ENCODE data around the gene TTC9. TPM values are rescaled to one million over a fixed set of nuclear protein-coding genes. Genes with fewer than 3 reads are reported as not detected.

Gene TTC9
- total RNA-seq, 1 experiment from 2014 or later: 0.49 TPM

DNA sequence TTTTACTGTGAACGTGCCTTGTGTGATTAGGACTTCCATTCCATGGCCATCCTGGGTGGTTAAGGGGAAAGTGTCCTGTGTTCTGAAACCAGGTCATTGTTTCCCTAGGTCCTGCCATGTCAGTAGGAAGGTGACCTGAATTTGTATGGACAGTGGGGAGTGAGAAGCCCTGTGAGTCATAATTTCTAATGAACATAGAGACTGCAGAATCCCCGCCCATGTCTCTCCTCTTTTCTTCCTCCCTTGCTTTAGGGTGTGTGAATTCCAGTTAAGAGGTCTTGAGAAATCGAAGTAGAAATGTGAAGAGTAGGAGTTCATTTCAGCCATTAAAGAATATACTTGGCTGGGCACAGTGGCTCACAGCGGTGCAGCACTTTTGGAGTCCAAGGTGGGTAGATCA, 8.1 kb downstream of the TTC9 start:
- ChIA-PET POLR2A (no interaction called here), CTCF (no interaction called here)
- H3K27ac ChIP-seq (ENCODE audit: low read length): no peak overlapping the region
- DNase-seq (ENCODE audit: low read depth, low spot score) (no peak), ATAC-seq (no peak)
- in situ Hi-C loops (cut with HindIII; ENCODE audit: low pct_unique_long_range_greater_than_20kb, low sequenced_read_pairs) (no loop called here), intact Hi-C loops (cut with micrococcal nuclease; ENCODE audit: unreplicated experiment) (no loop called here)
- H3K4me3 ChIP-seq (ENCODE audit: low read depth in 2 of 2, low read length in 2 of 2): no peak overlapping the region
- no peak for TF ChIP-seq POLR2AphosphoS5 (IDR thresholded peaks at IDR 0.05; ENCODE audit: low read depth, low read length)
- no peak for TF ChIP-seq SIN3A (IDR thresholded peaks at IDR 0.05; ENCODE audit: borderline replicate concordance, insufficient read depth, low read depth, low read length)
- TF ChIP-seq REST (IDR thresholded peaks at IDR 0.05; ENCODE audit: insufficient read depth in 1 of 2, low read depth in 2 of 2, low read length in 1 of 2): no peak
- TF ChIP-seq, protein P1, sequence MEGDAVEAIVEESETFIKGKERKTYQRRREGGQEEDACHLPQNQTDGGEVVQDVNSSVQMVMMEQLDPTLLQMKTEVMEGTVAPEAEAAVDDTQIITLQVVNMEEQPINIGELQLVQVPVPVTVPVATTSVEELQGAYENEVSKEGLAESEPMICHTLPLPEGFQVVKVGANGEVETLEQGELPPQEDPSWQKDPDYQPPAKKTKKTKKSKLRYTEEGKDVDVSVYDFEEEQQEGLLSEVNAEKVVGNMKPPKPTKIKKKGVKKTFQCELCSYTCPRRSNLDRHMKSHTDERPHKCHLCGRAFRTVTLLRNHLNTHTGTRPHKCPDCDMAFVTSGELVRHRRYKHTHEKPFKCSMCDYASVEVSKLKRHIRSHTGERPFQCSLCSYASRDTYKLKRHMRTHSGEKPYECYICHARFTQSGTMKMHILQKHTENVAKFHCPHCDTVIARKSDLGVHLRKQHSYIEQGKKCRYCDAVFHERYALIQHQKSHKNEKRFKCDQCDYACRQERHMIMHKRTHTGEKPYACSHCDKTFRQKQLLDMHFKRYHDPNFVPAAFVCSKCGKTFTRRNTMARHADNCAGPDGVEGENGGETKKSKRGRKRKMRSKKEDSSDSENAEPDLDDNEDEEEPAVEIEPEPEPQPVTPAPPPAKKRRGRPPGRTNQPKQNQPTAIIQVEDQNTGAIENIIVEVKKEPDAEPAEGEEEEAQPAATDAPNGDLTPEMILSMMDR (IDR thresholded peaks at IDR 0.05): no peak
- TF ChIP-seq TCF7L2 (IDR thresholded peaks at IDR 0.05; ENCODE audit: low read depth, low read length): no peak
- no TSS peak for BruUV-seq (replicated peaks)
- H3K9me3 ChIP-seq (ENCODE audit: control insufficient read depth, insufficient read depth, low read depth, low read length): no peaks in the 10 kb centered on the region
- no peaks in the 10 kb centered on the region for H3K4me1 ChIP-seq (ENCODE audit: control insufficient read depth, insufficient read depth, low read length)
- peaks cover 3% of the 10 kb centered on the region; the same call in 1 of the 2 replicates for H3K27me3 ChIP-seq (ENCODE audit: control insufficient read depth, insufficient read depth, low read length)
- H3K36me3 ChIP-seq (ENCODE audit: control insufficient read depth, insufficient read depth, low read length): no peaks in the 10 kb centered on the region

GRCh38 chr14:70651522-70651921, 9.8 kb downstream of the TTC9 start:
- H3K27ac ChIP-seq (ENCODE audit: low read length): no peak overlapping the region
- CTCF ChIA-PET: no interaction called here
- in situ Hi-C loops (cut with HindIII; ENCODE audit: low pct_unique_long_range_greater_than_20kb, low sequenced_read_pairs) (no loop called here), intact Hi-C loops (cut with micrococcal nuclease; ENCODE audit: unreplicated experiment) (no loop called here)
- no peak for DNase-seq (ENCODE audit: low read depth, low spot score)
- H3K36me3 ChIP-seq (ENCODE audit: control insufficient read depth, insufficient read depth, low read length): no peaks in the 10 kb centered on the region
- no peak overlapping the region for H3K4me3 ChIP-seq (ENCODE audit: low read depth in 2 of 2, low read length in 2 of 2)
- TF ChIP-seq, protein P1 (IDR thresholded peaks at IDR 0.05): no peak
- no peak for TF ChIP-seq TCF7L2 (IDR thresholded peaks at IDR 0.05; ENCODE audit: low read depth, low read length)
- no peaks in the 10 kb centered on the region for H3K4me1 ChIP-seq (ENCODE audit: control insufficient read depth, insufficient read depth, low read length)
- H3K27me3 ChIP-seq (ENCODE audit: control insufficient read depth, insufficient read depth, low read length): peaks cover 3% of the 10 kb centered on the region; the same call in 1 of the 2 replicates
- BruUV-seq (replicated peaks): no TSS peak
- no peak for ATAC-seq
- no peaks in the 10 kb centered on the region for H3K9me3 ChIP-seq (ENCODE audit: control insufficient read depth, insufficient read depth, low read depth, low read length)
- POLR2A ChIA-PET: no interaction called here

DNA sequence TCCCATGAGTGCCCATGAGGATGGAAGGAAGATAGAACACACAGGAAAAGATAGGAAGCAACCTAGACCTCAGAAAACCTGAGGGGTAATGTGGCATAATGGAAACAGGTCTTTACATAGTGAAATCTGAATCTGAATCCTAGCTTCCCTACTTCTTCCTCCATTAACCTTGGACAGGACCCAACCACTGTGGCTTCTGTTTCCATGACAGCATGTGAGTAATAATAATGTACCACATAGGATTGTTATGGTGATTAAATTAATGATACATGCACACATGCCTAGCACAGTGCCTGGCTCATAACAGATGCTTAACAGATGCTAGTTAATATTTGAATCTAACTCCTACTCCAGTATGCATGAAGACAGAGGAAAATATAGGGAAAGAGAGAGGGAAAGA, 11.2 kb downstream of the TTC9 start:
- no TSS peak for BruUV-seq (replicated peaks)
- ATAC-seq (no peak), DNase-seq (ENCODE audit: low read depth, low spot score) (no peak)
- H3K27me3 ChIP-seq (ENCODE audit: control insufficient read depth, insufficient read depth, low read length): peaks cover 3% of the 10 kb centered on the region; the same call in 1 of the 2 replicates
- in situ Hi-C loops (cut with HindIII; ENCODE audit: low pct_unique_long_range_greater_than_20kb, low sequenced_read_pairs) (no loop called here), intact Hi-C loops (cut with micrococcal nuclease; ENCODE audit: unreplicated experiment) (no loop called here)
- H3K4me3 ChIP-seq (ENCODE audit: low read depth in 2 of 2, low read length in 2 of 2): no peak overlapping the region
- H3K4me1 ChIP-seq (ENCODE audit: control insufficient read depth, insufficient read depth, low read length): no peaks in the 10 kb centered on the region
- H3K36me3 ChIP-seq (ENCODE audit: control insufficient read depth, insufficient read depth, low read length): no peaks in the 10 kb centered on the region
- TF ChIP-seq REST (IDR thresholded peaks at IDR 0.05; ENCODE audit: insufficient read depth in 1 of 2, low read depth in 2 of 2, low read length in 1 of 2): no peak
- TF ChIP-seq TCF7L2 (IDR thresholded peaks at IDR 0.05; ENCODE audit: low read depth, low read length): no peak
- TF ChIP-seq POLR2AphosphoS5 (IDR thresholded peaks at IDR 0.05; ENCODE audit: low read depth, low read length): no peak
- TF ChIP-seq, protein P1 (IDR thresholded peaks at IDR 0.05): no peak
- TF ChIP-seq SIN3A (IDR thresholded peaks at IDR 0.05; ENCODE audit: borderline replicate concordance, insufficient read depth, low read depth, low read length): no peak
- H3K9me3 ChIP-seq (ENCODE audit: control insufficient read depth, insufficient read depth, low read depth, low read length): no peaks in the 10 kb centered on the region
- no peak overlapping the region for H3K27ac ChIP-seq (ENCODE audit: low read length)
- ChIA-PET CTCF (no interaction called here), POLR2A (no interaction called here)

All from Panc1 (cell line).